ENCODE data around the gene GP1BB. TPM values are rescaled to one million over a fixed set of nuclear protein-coding genes. Genes with fewer than 3 reads are reported as not detected.

GP1BB gene
- total RNA-seq, 2 experiments from 2014 or later, result not detected

DNA sequence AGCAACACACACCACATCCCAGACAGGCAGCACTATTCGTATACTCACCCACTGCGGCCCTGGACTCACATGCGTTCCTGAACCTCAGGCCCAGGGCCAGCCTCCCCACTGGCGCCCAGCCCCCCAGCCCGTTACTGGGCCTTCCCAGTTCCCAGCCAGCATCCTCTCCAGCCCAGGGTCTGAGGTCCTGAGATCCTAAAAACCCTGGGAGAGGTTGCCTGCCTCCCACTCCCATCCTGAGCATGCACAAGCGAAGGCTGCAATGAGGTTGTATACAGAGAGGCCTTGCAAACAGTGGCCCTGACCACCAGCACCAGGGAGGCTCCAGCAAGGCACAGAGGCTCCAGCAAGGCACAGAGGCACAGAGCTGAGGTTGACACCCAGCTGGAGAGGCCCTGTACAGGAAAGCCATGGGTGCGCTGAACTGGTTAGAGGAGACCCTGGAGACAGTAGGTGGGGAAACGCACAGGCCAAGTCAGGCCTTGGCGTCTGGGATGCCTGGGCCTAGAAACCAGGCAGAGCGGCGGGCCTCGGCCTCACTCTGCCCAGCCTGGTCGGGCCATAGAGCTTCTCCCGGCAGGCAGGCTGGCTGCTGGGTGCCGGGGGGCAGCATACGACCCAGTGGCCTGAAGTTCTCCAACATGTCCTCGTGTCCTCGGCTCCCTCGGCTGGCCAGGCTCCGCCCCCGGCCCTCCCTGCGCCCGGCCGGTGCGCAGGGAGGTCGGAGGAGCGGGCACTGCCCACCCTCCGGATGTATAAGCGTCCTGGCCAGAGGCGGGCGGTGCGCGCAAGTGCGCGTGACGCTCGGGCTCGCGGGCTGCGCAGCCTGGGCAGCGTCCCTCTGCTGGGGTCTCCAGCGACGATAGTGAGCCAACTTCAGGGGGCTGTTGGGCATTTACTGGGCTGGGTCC is 34.9 kb downstream of the GP1BB start:
- H3K9me3 Mint-ChIP-seq (ENCODE audit: low read depth), result no peaks in the 10 kb centered on the region
- H3K27me3 Mint-ChIP-seq, result peaks cover 79% of the 10 kb centered on the region
- CTCF ChIA-PET, result interaction anchor here (1.2 to 2.9 kb wide), 2 partner anchors 11 to 152 kb away, joined by 3 to 27 read pairs; no protein-coding TSS in a partner anchor
- H3K36me3 Mint-ChIP-seq, result peaks cover 6% of the 10 kb centered on the region
- DNase-seq (no peak), ATAC-seq (no peak)
- no peak overlapping the region for H3K27ac Mint-ChIP-seq
- H3K4me1 Mint-ChIP-seq, result peaks cover 17% of the 10 kb centered on the region
- H3K4me3 Mint-ChIP-seq, result peak overlapping the region; percentile 29

- no peak for DNase-seq
- H3K27ac Mint-ChIP-seq, result no peak overlapping the region
- H3K4me1 Mint-ChIP-seq, result peaks cover 17% of the 10 kb centered on the region
- ATAC-seq, result no peak
- CTCF ChIA-PET, result interaction anchor here (0.8 kb wide), 1 partner anchor 28 kb away, joined by 3 read pairs; no protein-coding TSS in a partner anchor
- H3K27me3 Mint-ChIP-seq, result peaks cover 79% of the 10 kb centered on the region
- H3K4me3 Mint-ChIP-seq, result no peak overlapping the region
- peaks cover 6% of the 10 kb centered on the region for H3K36me3 Mint-ChIP-seq
- no peaks in the 10 kb centered on the region for H3K9me3 Mint-ChIP-seq (ENCODE audit: low read depth)
Measured at GRCh38 chr22:19758896-19759426, 35.6 kb downstream of the GP1BB start.

- ATAC-seq, result no peak
- no peak for DNase-seq
- Mint-ChIP-seq H3K4me1 (peaks cover 17% of the 10 kb centered on the region), H3K27me3 (peaks cover 79% of the 10 kb centered on the region), H3K27ac (no peak overlapping the region), H3K36me3 (peaks cover 6% of the 10 kb centered on the region), H3K4me3 (peak overlapping the region; percentile 42), H3K9me3 (ENCODE audit: low read depth) (no peaks in the 10 kb centered on the region)
- CTCF ChIA-PET, result interaction anchor here (0.8 kb wide), 1 partner anchor 29 kb away, joined by 3 read pairs; no protein-coding TSS in a partner anchor
Measured at GRCh38 chr22:19759427-19760057, 36.2 kb downstream of the GP1BB start.

DNA sequence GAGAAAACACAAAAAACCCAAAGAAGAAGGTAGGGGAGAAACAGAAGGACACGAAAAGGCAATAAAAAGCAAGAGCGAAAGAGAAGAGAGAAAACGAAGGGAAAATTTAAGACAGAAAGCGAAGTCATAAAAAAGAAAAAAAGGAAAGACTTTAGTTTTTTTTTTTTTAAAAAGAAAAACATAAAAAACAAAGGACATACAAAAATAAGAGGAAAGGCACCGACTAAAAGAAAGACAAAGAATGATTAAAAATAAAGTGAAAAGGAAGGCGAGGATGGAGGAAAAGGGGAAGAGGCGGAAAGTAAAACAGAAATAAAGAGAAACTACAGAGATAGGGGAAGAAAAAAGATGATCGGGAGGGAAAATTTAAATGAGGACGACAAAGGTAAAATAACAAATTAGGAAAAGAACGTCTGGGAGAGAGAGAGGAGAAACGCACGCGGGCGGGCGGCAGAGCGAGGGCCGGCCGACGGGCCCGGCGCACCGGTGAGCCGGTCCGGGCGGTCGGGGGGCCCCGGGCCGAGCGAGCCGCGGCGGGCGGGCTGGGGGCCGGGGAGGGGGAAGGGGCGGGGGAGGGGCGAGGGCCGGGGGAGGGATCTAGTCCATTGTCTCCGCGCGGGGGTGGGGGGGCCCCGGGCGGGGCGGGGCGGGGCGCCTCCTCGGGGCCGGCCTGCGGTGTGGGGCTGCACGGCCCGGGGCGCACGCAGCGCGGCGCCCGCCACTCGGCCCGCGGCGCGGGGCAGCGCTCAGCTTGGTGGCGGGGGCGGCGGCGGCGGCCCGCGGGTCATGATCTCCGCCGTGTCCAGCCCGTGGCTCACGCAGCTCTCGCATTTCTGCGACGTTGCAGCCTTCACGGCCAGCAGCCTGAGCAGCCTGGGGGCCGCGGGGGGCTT is 37.0 kb downstream of the GP1BB start, which contains the start of gene TBX1:
TSS of gene TBX1 (plus strand) at position 721 of the 893 bp plus-strand sequence. CDS start at position 787, 66 bp downstream.
- CTCF ChIA-PET, result interaction anchor here (1.8 kb wide), 1 partner anchor 30 kb away, joined by 8 read pairs; no protein-coding TSS in a partner anchor
- Mint-ChIP-seq H3K9me3 (ENCODE audit: low read depth) (no peaks in the 10 kb centered on the region), H3K4me1 (peaks cover 20% of the 10 kb centered on the region), H3K36me3 (peaks cover 6% of the 10 kb centered on the region), H3K27me3 (peaks cover 80% of the 10 kb centered on the region), H3K4me3 (peak within 1 kb of the TSS; percentile 42), H3K27ac (peak within 1 kb of the TSS; percentile 80)
- DNase-seq (no peak), ATAC-seq (no peak)

GRCh38 chr22:19760951-19761724 is 37.8 kb downstream of the GP1BB start:
- Mint-ChIP-seq H3K4me1 (peaks cover 23% of the 10 kb centered on the region), H3K4me3 (no peak overlapping the region), H3K36me3 (peaks cover 6% of the 10 kb centered on the region), H3K27me3 (peaks cover 75% of the 10 kb centered on the region), H3K9me3 (ENCODE audit: low read depth) (no peaks in the 10 kb centered on the region), H3K27ac (no peak overlapping the region)
- CTCF ChIA-PET, result interaction anchor here (1.8 kb wide), 1 partner anchor 31 kb away, joined by 8 read pairs; no protein-coding TSS in a partner anchor
- no peak for ATAC-seq
- DNase-seq, result no peak

DNA sequence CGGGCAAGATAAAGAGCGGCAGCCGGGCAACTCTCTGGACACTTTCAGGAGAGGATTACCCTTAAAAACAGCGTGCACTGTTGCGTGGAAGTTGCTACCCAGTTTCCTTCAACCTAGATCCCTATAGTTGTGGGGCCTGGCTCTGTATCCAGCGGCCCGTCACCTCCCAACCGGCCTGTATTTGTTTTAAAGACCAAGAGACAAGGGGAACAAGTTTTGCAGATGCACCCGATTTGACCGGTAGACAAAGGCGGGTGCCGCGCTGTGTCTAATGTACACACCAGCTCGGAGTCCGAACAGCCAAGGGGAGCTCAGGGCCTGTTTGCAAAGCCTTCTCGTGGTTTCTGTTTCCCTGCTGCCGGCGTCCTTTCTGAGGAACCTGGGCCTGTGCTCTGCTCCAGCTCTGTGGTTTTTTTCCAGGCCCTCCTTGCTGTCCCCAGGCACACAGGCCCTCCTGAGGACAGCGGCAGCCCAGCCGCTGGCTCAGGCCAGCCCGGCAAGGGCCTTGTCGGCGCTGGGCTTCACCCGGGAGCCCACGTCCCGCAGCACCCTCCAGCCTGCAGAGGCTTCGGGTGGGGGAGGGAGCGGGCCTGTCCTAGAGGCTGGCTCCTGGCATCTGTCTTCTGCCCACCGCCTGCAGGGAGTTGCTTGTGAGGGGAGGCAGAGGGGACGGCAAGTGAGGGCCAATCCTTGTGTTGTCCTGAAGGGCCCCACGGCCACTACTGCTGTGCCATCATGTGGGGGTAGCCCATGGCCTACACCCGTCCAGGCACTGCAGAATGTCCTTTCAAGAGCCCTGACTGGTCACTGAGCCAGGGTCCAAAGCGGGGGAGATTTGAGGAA is 38.6 kb downstream of the GP1BB start:
- H3K27ac Mint-ChIP-seq, result no peak overlapping the region
- DNase-seq, result no peak
- H3K4me3 Mint-ChIP-seq, result no peak overlapping the region
- peaks cover 21% of the 10 kb centered on the region for H3K4me1 Mint-ChIP-seq
- peaks cover 6% of the 10 kb centered on the region for H3K36me3 Mint-ChIP-seq
- CTCF ChIA-PET, result interaction anchor here (0.8 to 1.8 kb wide), 3 partner anchors 31 to 148 kb away, joined by 3 to 8 read pairs (median 3); no protein-coding TSS in a partner anchor
- H3K9me3 Mint-ChIP-seq (ENCODE audit: low read depth), result no peaks in the 10 kb centered on the region
- H3K27me3 Mint-ChIP-seq, result peaks cover 71% of the 10 kb centered on the region
- no peak for ATAC-seq

- Mint-ChIP-seq H3K27me3 (peaks cover 72% of the 10 kb centered on the region), H3K36me3 (peaks cover 6% of the 10 kb centered on the region), H3K4me3 (no peak overlapping the region), H3K9me3 (ENCODE audit: low read depth) (no peaks in the 10 kb centered on the region), H3K4me1 (peaks cover 20% of the 10 kb centered on the region), H3K27ac (no peak overlapping the region)
- ATAC-seq, result no peak
- no peak for DNase-seq
- CTCF ChIA-PET, result interaction anchor here (0.8 to 0.9 kb wide), 2 partner anchors 32 to 147 kb away, joined by 3 read pairs; no protein-coding TSS in a partner anchor
Measured at GRCh38 chr22:19762568-19763457, 39.5 kb downstream of the GP1BB start.

DNA sequence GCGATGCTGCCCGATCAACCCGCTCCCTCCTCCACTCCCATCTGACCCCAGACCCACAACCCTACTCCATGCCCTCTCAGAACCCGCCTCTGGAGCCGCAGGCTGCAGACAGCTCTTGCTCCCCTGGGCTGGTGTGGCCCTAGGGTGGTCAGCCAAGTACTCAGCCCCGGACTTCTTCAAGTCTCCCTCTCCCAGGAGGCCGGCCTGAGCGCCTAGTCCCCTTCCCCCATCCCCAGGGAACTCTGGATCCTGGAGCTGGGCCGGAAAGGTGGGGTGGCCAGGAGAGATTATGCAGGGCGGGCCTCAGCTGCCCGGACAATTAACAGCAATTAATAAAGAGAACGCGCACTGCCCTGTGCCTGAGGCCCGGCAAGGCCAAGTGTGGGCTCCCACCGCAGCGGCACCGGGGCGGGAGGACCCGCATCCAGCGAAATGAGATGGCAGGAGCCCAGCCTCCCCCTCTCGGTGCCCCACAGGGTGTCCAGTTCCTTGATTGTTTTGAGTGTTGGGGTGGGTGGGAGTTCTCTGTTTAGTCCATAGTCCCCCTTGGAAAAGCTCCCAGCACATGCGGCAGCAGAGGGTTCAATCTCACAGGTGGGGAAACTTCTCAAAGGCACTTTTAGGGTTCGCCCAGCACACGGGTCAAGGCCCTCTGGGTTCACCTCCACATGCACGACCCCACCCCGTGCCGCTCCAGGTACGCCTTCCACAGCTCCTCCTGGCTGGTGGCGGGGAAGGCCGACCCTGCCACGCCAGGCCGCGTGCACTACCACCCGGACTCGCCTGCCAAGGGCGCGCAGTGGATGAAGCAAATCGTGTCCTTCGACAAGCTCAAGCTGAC is 40.3 kb downstream of the GP1BB start:
- no peak overlapping the region for H3K4me3 Mint-ChIP-seq
- CTCF ChIA-PET, result interaction anchor here (1.2 to 3.4 kb wide), 2 partner anchors 32 to 40 kb away, joined by 3 to 20 read pairs; partner anchors contain the start of gene GP1BB
- ATAC-seq, result no peak
- H3K9me3 Mint-ChIP-seq (ENCODE audit: low read depth), result no peaks in the 10 kb centered on the region
- H3K27me3 Mint-ChIP-seq, result peaks cover 74% of the 10 kb centered on the region
- peaks cover 22% of the 10 kb centered on the region for H3K4me1 Mint-ChIP-seq
- DNase-seq, result no peak
- no peak overlapping the region for H3K27ac Mint-ChIP-seq
- peaks cover 6% of the 10 kb centered on the region for H3K36me3 Mint-ChIP-seq

DNA sequence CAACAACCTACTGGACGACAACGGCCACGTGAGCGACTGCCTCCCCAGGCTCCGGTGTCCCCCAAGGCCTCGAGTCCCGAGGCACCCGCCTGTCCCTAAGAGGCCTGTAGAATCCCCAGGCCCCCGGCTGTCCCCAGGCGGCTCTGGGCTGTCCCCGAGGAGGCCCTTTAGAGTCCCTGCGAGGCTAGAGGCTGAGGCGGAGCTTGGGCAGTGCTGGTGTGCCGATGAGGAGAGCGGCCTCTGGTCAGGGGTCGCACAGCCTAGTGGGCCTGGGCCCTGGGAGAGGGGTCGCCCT is 40.9 kb downstream of the GP1BB start:
- Mint-ChIP-seq H3K9me3 (ENCODE audit: low read depth) (no peaks in the 10 kb centered on the region), H3K4me1 (peaks cover 22% of the 10 kb centered on the region), H3K27ac (no peak overlapping the region), H3K36me3 (peaks cover 6% of the 10 kb centered on the region), H3K4me3 (no peak overlapping the region), H3K27me3 (peaks cover 74% of the 10 kb centered on the region)
- CTCF ChIA-PET, result interaction anchor here (1.2 to 3.4 kb wide), 2 partner anchors 33 to 40 kb away, joined by 3 to 20 read pairs; partner anchors contain the start of gene GP1BB
- ATAC-seq (no peak), DNase-seq (no peak)
